H1 (cell line): ENCODE results near the gene PCSK9. TPM values are rescaled to one million over a fixed set of nuclear protein-coding genes. Genes with fewer than 3 reads are reported as not detected.

Experiments
- CBX5 ChIP-seq: fragments of 300-800, 300-1000 bp; sonication (generic); IDR thresholded peaks from 2 replicates; pipeline ENCODE4 v1.7.1; 2016; ENCODE audit warnings: antibody characterized with exemption, low read length, low read depth
- CHD1 ChIP-seq: IDR thresholded peaks from 2 replicates; pipeline ENCODE4 v1.6.1; 2012; ENCODE audit warnings: low read depth, low read length, improper control_type of control experiment
- CHD7 ChIP-seq: fragments of 300-600 bp; sonication (generic); IDR thresholded peaks from 2 replicates; pipeline ENCODE4 v1.7.1; 2012; ENCODE audit warnings: low read length, moderate library complexity, mild to moderate bottlenecking, inconsistent platforms; ENCODE audit not compliant: insufficient replicate concordance
- CREB1 ChIP-seq: IDR thresholded peaks from 2 replicates; pipeline ENCODE4 v1.6.1; 2012; ENCODE audit warnings: inconsistent platforms
- JUN ChIP-seq: IDR thresholded peaks from 2 replicates; pipeline ENCODE4 v1.6.1; 2011; ENCODE audit warnings: low read depth, mild to moderate bottlenecking, improper control_type of control experiment, low read length
- NANOG ChIP-seq: IDR thresholded peaks from 2 replicates; pipeline ENCODE4 v1.6.1; 2011; ENCODE audit warnings: low read length, low read depth, mild to moderate bottlenecking, inconsistent platforms; ENCODE audit not compliant: insufficient read depth, poor library complexity, severe bottlenecking
- SP1 ChIP-seq: IDR thresholded peaks from 2 replicates; pipeline ENCODE4 v1.6.1; 2011; ENCODE audit warnings: low read depth, low read length
- TCF12 ChIP-seq: IDR thresholded peaks from 2 replicates; pipeline ENCODE4 v1.6.1; 2011; ENCODE audit warnings: low read depth, mild to moderate bottlenecking, low read length
- YY1 ChIP-seq: IDR thresholded peaks from 2 replicates; pipeline ENCODE4 v1.6.1; 2011; ENCODE audit warnings: low read depth, mild to moderate bottlenecking, low read length
- polyA plus RNA-seq, 7 experiments: library from polyadenylated mRNA; depleted of rRNA in 3 of 7; stranded (reverse) in 5 of 7; unstranded in 2 of 7; fragments of >200 nt in 5 of 7; fragments of 200-250 nt in 2 of 7; gene quantifications; 1 replicate in 5 of 7; 2 replicates in 1 of 7; 4 replicates in 1 of 7; pipeline versions ENCODE4 v1.2.1 to v1.2.3, GENCODE V29; 2011 to 2013; ENCODE audit warnings: missing spikeins in 2 of 7, mixed read lengths in 2 of 7
- total RNA-seq: library from RNA; stranded (reverse); fragmentation: NEBNext Ultra II Directional; extraction: Animal tissue kit (Norgen Biotek cat#: 25700); gene quantifications from 2 replicates; pipeline ENCODE4 v1.2.1, GENCODE V29; 2021

The PCSK9 gene
- total and polyA plus RNA-seq, 2 of the 8 experiments (the other 6 are each of a cell fraction or from before 2014, with no cell fraction given), result 22.3 to 32.3 TPM

GRCh38 chr1:55007625-55008024, 31.7 kb upstream of the PCSK9 start (continued):
- TF ChIP-seq JUN (no peak), TCF12 (no peak), CHD1 (no peak), YY1 (no peak), CHD7 (no peak), CREB1 (no peak), CBX5 (no peak), NANOG (no peak), SP1 (no peak)
